Endothelial cell of umbilical vein (primary cell): Measurements from ENCODE around the gene SIPA1L3. TPM values are rescaled to one million over a fixed set of nuclear protein-coding genes. Genes with fewer than 3 reads are reported as not detected.

ENCODE experiments used
- BruUV-seq: library from RNA; stranded (reverse); fragments of 400-500 nt; replicated peaks from 2 replicates; lab custom pipeline; 2021; lab: Mats Ljungman, UMichigan
- CTCF ChIA-PET: fragments of 300-600, 350-600 bp; sonication (Branson Sonifier 250); formaldehyde crosslinking; loops from one replicate; lab custom pipeline; 2021; ENCODE audit warnings: antibody characterized with exemption, inconsistent platforms; lab: Charles Lee
- POLR2A ChIA-PET: fragments of 300-600, 350-600 bp; sonication (Branson Sonifier 250); formaldehyde crosslinking; loops from one replicate; lab custom pipeline; 2021; ENCODE audit warnings: antibody characterized with exemption, inconsistent platforms; lab: Charles Lee
- DNase-seq: peaks from one replicate; pipeline ENCODE4 v3.0.0-alpha.2; 2011; ENCODE audit warnings: low read depth, low spot score
- FAIRE-seq: peaks from 2 replicates; lab custom pipeline; 2011; peaks lifted over from hg19 to GRCh38; lab: Jason Lieb, UNC
- H2AFZ ChIP-seq: 2 replicates; pipeline ENCODE4 v1.6.0; 2012; ENCODE audit warnings: low read depth, low read length, control low read depth, inconsistent platforms
- H3K27ac ChIP-seq: 2 replicates; pipeline ENCODE4 v1.5.1; 2011; ENCODE audit warnings: low read depth, mild to moderate bottlenecking, control low read depth, low read length, moderate library complexity; ENCODE audit not compliant: insufficient read depth
- H3K27me3 ChIP-seq, 2 experiments: 2 replicates each; pipeline versions ENCODE4 v1.6.0 to v1.6.1; 2011; ENCODE audit warnings: low read length in 2 of 2, mixed read lengths in 1 of 2; ENCODE audit not compliant: control insufficient read depth in 2 of 2, insufficient read depth in 2 of 2
- H3K36me3 ChIP-seq, 2 experiments: 2 replicates in 1 of 2; 3 replicates in 1 of 2; pipeline ENCODE4 v1.5.1; 2011; ENCODE audit warnings: low read length in 2 of 2, mild to moderate bottlenecking in 1 of 2, moderate library complexity in 1 of 2; ENCODE audit not compliant: control insufficient read depth in 2 of 2, insufficient read depth in 2 of 2; ENCODE audit errors: extremely low read depth in 1 of 2
- H3K4me1 ChIP-seq: 3 replicates; pipeline ENCODE4 v1.5.1; 2011; ENCODE audit warnings: mild to moderate bottlenecking, low read length; ENCODE audit not compliant: control insufficient read depth, insufficient read depth; ENCODE audit errors: extremely low read depth
- H3K4me2 ChIP-seq: 2 replicates; pipeline ENCODE4 v1.6.1; 2011; ENCODE audit warnings: low read length, control low read depth, mixed read lengths; ENCODE audit not compliant: insufficient read depth
- H3K4me3 ChIP-seq, 3 experiments: fragments of 200-600 bp in 1 of 3; sonication (generic), shearing (Covaris generic) in 1 of 3; replicated peaks in 1 of 3; 2 replicates each; pipeline ENCODE4 v1.5.1; 2011 to 2016; ENCODE audit warnings: control low read depth in 3 of 3, low read length in 3 of 3, mild to moderate bottlenecking in 2 of 3, inconsistent platforms in 1 of 3, low read depth in 1 of 3, moderate library complexity in 1 of 3; ENCODE audit not compliant: insufficient read depth in 1 of 3
- H3K79me2 ChIP-seq: 2 replicates; pipeline ENCODE4 v1.6.0; 2012; ENCODE audit warnings: low read length, inconsistent platforms; ENCODE audit not compliant: control insufficient read depth, insufficient read depth
- H3K9ac ChIP-seq: replicated peaks from 2 replicates; pipeline ENCODE3; 2011; ENCODE audit warnings: low read length, control low read depth; ENCODE audit not compliant: insufficient read depth; ENCODE audit errors: extremely low read depth
- H3K9me1 ChIP-seq: replicated peaks from 3 replicates; pipeline ENCODE4 v1.6.0; 2011; ENCODE audit warnings: mild to moderate bottlenecking, low read length; ENCODE audit not compliant: control insufficient read depth, insufficient read depth; ENCODE audit errors: extremely low read depth
- H3K9me3 ChIP-seq: replicated peaks from 2 replicates; pipeline ENCODE4 v1.5.1; 2012; ENCODE audit warnings: low read length, inconsistent platforms; ENCODE audit not compliant: control insufficient read depth, insufficient read depth
- H4K20me1 ChIP-seq: replicated peaks from 2 replicates; pipeline ENCODE3; 2011; ENCODE audit warnings: mild to moderate bottlenecking, low read length; ENCODE audit not compliant: control insufficient read depth, insufficient read depth; ENCODE audit errors: extremely low read depth
- EZH2 ChIP-seq: IDR thresholded peaks from 2 replicates; pipeline ENCODE4 v1.6.1; 2012; ENCODE audit warnings: borderline replicate concordance, low read depth, mild to moderate bottlenecking, moderate library complexity, low read length, inconsistent platforms; ENCODE audit not compliant: severe bottlenecking
- FOS ChIP-seq: IDR thresholded peaks from 2 replicates; pipeline ENCODE4 v1.6.1; 2011; ENCODE audit warnings: mild to moderate bottlenecking, low read length, moderate library complexity, borderline replicate concordance; ENCODE audit not compliant: insufficient read depth
- GATA2 ChIP-seq: IDR thresholded peaks from 2 replicates; pipeline ENCODE4 v1.7.0; 2011; ENCODE audit warnings: low read depth, mild to moderate bottlenecking, moderate library complexity, mixed read lengths, low read length; ENCODE audit not compliant: insufficient read length, insufficient read depth
- JUN ChIP-seq: IDR thresholded peaks from 2 replicates; pipeline ENCODE4 v1.6.1; 2011; ENCODE audit warnings: borderline replicate concordance, low read depth; ENCODE audit not compliant: insufficient read length, insufficient read depth
- MYC ChIP-seq: IDR thresholded peaks from one replicate; pipeline ENCODE4 v1.6.1; 2011; ENCODE audit warnings: mild to moderate bottlenecking, low read depth, low read length
- POLR2A ChIP-seq: IDR thresholded peaks from 2 replicates; pipeline ENCODE4 v1.6.1; 2012; ENCODE audit warnings: low read depth, mild to moderate bottlenecking, control low read depth, low read length
- POLR2AphosphoS5 ChIP-seq: IDR thresholded peaks from 2 replicates; pipeline ENCODE4 v1.6.1; 2012; ENCODE audit warnings: low read depth, mild to moderate bottlenecking, control low read depth, low read length, moderate library complexity; ENCODE audit not compliant: insufficient read depth
- dilution Hi-C: fragments of 300-500 bp; cut with MboI; formaldehyde crosslinking; loops from one replicate; pipeline ENCODE4 v1.15.0; 2019; ENCODE audit warnings: low sequenced_read_pairs; ENCODE audit not compliant: extremely low pct_ligation_motif_present
- intact Hi-C: fragments of 100-400 bp; cut with micrococcal nuclease; formaldehyde crosslinking; loops from one replicate; pipeline ENCODE4 v1.10.0; 2022
- polyA plus RNA-seq, 4 experiments: library from polyadenylated mRNA; depleted of rRNA in 3 of 4; stranded (reverse) in 3 of 4; unstranded in 1 of 4; fragments of >200 nt; gene quantifications; 2 replicates each; pipeline versions ENCODE4 v1.2.1 to v1.2.3, GENCODE V29; 2011 to 2012; ENCODE audit warnings: missing spikeins in 1 of 4
- total RNA-seq: library from RNA; stranded (reverse); gene quantifications from 2 replicates; pipeline ENCODE4 v1.2.3, GENCODE V29; 2021
- TF ChIP-seq, protein P1 (sequence below): IDR thresholded peaks from 2 replicates; pipeline ENCODE4 v1.6.1; 2011; ENCODE audit not compliant: insufficient read depth, insufficient read length
- TF ChIP-seq, protein P2 (sequence below), 2 donors: IDR thresholded peaks; 1 replicate in 1 of 2; 2 replicates in 1 of 2; pipeline ENCODE4 v1.5.1; 2011; ENCODE audit warnings: low read length in 2 of 2, mild to moderate bottlenecking in 2 of 2, moderate library complexity in 2 of 2, control low read depth in 1 of 2, inconsistent platforms in 1 of 2, low read depth in 1 of 2; ENCODE audit not compliant: insufficient read depth in 1 of 2; ENCODE audit errors: extremely low read depth in 1 of 2

Gene SIPA1L3
- total and polyA plus RNA-seq, 2 donors (not counting 3 experiments of a cell fraction or from before 2014, with no cell fraction given): 14.2 to 47.2 TPM

DNA sequence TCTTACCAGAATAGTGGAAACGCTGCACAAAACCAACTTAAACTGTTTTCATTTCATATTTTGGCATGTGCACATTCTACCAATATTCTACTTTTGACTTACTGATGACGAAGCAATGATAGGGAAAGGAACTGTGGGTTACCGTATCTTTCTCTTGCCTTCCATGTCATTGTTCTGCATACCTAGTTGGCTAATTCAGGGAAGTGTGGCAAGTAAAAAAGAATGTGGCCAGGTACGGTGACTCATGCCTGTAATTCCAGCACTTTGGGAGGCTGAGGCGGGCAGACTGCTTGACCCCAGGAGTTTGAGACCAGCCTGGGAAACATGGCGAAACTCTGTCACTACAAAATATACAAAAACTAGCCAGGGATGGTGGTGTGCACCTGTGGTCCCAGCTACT, 108.2 kb downstream of the SIPA1L3 start:
- Histone ChIP-seq H3K9me3 (no peaks in the 10 kb centered on the region), H3K4me2 (no peak overlapping the region), H2AFZ (no peak overlapping the region), H3K27me3 (no peaks in the 10 kb centered on the region), H3K9me1 (no peaks in the 10 kb centered on the region), H3K4me3 (no peak overlapping the region), H3K36me3 (no peaks in the 10 kb centered on the region), H4K20me1 (no peaks in the 10 kb centered on the region), H3K9ac (no peak overlapping the region), H3K79me2 (peaks cover 9% of the 10 kb centered on the region), H3K27ac (no peak overlapping the region), H3K4me1 (peaks cover 16% of the 10 kb centered on the region)
- DNase-seq: no peak
- POLR2A ChIA-PET: no interaction called here
- BruUV-seq: no TSS peak
- intact Hi-C loops: no loop called here
- CTCF ChIA-PET: no interaction called here
- dilution Hi-C loops: no loop called here
- no peak for FAIRE-seq
- TF ChIP-seq FOS: no peak
- TF ChIP-seq, protein P1, sequence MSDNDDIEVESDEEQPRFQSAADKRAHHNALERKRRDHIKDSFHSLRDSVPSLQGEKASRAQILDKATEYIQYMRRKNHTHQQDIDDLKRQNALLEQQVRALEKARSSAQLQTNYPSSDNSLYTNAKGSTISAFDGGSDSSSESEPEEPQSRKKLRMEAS: no peak
- TF ChIP-seq EZH2: no peak
- TF ChIP-seq POLR2A: no peak
- no peak for TF ChIP-seq GATA2
- TF ChIP-seq MYC: no peak
- TF ChIP-seq, protein P2, sequence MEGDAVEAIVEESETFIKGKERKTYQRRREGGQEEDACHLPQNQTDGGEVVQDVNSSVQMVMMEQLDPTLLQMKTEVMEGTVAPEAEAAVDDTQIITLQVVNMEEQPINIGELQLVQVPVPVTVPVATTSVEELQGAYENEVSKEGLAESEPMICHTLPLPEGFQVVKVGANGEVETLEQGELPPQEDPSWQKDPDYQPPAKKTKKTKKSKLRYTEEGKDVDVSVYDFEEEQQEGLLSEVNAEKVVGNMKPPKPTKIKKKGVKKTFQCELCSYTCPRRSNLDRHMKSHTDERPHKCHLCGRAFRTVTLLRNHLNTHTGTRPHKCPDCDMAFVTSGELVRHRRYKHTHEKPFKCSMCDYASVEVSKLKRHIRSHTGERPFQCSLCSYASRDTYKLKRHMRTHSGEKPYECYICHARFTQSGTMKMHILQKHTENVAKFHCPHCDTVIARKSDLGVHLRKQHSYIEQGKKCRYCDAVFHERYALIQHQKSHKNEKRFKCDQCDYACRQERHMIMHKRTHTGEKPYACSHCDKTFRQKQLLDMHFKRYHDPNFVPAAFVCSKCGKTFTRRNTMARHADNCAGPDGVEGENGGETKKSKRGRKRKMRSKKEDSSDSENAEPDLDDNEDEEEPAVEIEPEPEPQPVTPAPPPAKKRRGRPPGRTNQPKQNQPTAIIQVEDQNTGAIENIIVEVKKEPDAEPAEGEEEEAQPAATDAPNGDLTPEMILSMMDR (IDR thresholded peaks at IDR 0.05; ENCODE audit: extremely low read depth in 1 of 2, insufficient read depth in 1 of 2, low read depth in 1 of 2, low read length in 2 of 2): no peak
- no peak for TF ChIP-seq JUN
- TF ChIP-seq POLR2AphosphoS5: no peak
